SK-N-DZ (cell line): ENCODE data around the gene CFAP58.

Experiments used
- DNase-seq: peaks from one replicate; pipeline ENCODE4 v3.0.0-alpha.2; 2015; ENCODE audit warnings: low spot score

Gene CFAP58

GRCh38 chr10:104368381-104368780 lies 14.7 kb downstream of the CFAP58 start:
- DNase-seq, result peak; percentile 86

DNA sequence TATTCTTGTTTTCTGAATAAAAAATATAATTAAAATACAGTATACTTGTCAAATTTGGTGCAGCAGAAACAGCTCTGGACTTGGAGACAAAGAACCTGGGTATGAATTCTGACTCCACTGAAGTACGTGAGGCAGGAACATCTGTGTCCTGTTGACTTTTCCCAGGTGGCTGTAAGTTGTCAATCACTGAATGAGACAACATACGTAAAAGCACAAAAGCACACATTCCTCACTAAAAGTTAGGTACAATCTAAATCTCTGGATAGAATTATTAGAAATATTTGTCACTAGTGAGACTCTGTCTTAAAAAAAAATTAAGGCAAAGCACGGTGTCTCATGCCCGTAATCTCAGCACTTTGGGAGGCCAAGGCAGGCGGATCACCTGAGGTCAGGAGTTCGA lies 18.1 kb downstream of the CFAP58 start:
- DNase-seq, result no peak

DNA sequence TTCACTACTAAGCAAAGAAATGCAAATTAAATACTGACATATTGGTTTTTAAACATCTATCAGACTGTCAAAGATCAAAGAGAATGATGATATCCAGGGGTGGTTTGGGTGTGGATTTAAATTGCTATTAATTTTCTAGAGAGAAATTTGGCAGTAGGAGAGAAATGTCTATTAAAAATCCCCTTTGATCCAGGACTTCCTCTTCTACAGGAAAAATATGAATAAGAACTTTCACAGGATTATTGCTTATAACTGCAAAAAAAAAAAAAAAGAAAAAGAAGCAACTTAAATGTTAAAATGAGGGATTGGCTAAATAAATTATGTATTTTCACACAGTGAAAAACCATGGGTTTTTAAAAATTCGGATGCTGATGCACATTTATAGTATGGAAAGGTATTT lies 21.0 kb downstream of the CFAP58 start:
- DNase-seq, result no peak

GRCh38 chr10:104376784-104377300 lies 23.2 kb downstream of the CFAP58 start:
- no peak for DNase-seq

DNA sequence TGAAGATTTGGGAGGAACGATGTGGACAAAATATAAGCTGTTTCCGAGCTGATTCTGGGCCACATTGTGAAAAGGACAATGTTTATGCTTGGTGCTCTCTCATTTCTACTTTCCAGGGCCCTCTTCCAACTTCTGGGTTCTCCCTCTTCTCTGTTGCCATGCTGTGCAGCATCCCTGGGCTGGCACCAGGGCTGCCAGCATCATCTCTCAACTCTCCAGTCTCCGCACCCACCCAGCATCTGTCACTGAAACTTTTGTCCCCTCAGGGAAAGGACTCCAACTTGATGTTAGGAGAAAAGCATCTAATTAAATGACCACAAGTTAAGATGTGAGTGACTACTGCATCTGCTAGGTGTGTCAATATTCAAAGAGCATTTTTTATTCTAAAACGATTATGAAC lies 26.7 kb downstream of the CFAP58 start:
- no peak for DNase-seq

DNA sequence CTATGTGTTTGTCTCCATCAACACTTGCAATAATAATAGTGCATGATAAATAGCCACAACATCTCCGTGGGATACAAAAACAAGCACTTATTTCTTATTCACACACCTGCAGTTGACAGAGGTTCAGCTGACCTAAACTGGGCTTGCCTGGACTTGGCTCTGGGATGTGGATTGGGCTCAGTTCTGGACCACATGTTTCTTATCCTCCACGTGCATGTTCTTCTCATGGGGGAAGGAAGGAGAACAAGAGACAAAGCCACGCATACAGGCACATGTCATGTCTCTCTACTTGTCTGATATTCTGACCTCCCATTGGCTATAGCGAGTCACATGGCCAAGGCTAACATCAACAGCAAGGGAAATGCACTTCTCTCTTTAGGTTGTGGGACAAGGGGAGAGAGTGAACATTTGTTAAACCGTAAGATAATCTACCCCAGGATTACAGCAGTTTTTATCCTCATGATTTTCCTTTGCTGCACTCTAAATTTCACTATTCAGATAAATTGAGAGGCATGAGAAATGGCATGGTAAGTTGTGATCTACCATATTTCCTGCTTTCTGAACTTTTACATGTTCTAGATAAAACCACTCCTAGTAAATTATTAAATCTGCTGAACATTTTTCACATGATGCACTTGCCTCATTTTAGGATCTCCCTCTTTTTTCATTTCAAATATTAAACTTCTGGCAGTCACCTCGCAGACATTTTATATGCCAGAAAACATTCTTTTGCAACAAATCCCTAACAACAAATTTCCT lies 33.7 kb downstream of the CFAP58 start:
- no peak for DNase-seq

DNA sequence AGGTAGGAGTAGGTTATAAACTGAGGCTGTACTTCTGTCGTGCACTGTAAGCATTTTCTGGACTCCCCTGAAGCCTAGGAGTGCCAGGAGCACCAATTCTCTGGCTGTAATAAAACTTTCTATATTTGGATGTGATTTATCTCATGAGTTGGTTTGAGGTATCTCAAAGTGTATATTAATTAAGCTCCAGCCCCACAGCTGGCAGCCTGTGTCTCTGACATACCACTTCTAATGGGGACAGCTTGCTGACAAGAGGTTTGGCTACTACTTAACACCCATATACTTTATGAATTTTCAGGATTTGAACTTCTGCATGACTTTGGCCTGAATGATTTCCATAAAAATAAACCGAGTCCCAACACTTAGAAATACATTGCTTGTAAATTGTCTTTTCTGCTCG lies 35.2 kb downstream of the CFAP58 start:
- DNase-seq, result no peak

GRCh38 chr10:104391150-104391968 lies 37.7 kb downstream of the CFAP58 start:
- DNase-seq, result no peak

- no peak for DNase-seq
Measured at GRCh38 chr10:104391969-104392296, 38.3 kb downstream of the CFAP58 start.

DNA sequence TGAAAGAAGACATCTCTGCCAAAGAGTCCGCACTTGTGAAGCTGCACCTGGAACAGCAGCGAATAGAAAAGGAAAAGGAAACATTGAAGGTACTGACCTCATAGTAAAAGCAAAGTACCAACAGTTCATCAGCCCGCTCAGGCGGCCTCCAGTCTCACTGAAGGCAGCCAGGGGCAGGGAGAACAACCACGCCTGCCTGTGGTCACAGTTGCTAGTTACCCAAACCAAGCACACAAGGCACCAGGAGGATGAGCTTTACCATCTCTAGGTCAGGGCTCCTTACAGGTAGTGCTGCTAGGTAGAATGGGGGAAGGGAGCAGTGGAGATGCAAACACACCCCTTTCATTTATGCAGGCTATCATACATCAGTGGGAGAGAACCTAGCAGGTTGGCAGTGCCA lies 39.8 kb downstream of the CFAP58 start:
- DNase-seq, result no peak

DNA sequence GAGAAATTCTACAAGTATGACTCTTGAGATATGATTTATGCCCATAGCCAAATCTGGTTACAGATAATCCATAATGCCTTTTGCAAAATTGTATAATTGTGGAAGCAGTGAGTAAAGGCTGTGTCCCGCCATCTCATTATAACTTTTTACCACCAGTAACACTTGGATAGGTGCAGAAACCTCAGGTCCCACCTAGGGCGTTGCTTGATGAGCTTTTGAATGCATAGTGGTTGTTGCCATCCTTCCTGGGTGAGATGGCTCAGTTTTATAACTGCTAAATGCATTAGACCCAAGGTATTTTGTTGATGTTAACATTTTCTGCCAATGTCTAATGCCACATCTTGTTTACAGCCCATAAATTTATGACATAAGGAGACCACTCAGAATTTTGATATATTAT lies 42.9 kb downstream of the CFAP58 start:
- DNase-seq, result no peak

- no peak for DNase-seq
Measured at GRCh38 chr10:104403636-104404035, 50.0 kb downstream of the CFAP58 start.

DNA sequence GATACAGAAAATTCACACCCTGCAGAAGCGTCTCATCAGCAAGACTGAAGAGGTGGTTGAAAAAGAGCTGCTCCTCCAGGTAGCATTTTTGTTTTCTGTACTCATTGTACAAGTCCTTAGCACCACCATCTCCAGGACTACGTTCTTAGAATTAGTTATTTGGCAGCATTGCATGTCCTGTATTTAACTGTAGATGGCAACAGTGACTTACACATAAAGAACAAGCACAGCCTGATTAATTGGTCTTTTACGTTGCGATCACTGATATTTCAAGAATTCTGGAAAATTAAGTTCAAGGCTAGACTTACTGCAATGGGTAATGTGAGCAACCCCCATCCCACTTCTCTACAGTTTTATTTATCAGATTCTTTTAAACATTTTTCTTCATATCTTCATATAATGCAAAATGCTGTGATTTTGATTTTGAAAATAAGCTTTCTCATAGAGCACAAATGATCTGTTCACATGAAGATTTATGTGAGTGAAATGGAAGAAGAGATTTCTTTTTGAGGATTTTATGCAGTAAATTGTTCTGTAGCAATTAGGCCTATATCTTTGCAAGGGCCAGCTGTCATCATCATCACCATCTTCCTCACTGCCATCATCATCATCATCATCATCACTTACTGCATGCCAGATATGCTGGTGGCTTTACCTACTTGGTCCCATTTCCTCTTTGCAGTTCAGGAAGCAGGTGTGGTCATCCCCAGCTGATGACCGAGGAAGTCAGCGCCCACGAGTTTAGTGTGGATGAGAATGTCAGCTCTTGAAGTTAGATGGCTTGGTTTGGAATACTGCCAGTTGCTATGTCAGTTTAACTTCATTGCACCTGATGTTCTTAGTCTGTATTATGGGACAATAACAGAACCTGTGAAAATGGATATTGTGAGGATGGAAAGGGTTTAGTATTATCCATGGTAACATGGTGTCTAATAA lies 53.4 kb downstream of the CFAP58 start:
- peak; percentile 20 for DNase-seq

- no peak for DNase-seq
Measured at GRCh38 chr10:104413528-104413927, 59.9 kb downstream of the CFAP58 start.

- DNase-seq, result no peak
Measured at GRCh38 chr10:104415526-104416165, 62.0 kb downstream of the CFAP58 start.

GRCh38 chr10:104416851-104417250 lies 63.2 kb downstream of the CFAP58 start:
- DNase-seq, result no peak

- DNase-seq, result no peak
Measured at GRCh38 chr10:104417637-104418292, 64.1 kb downstream of the CFAP58 start.

- no peak for DNase-seq
Measured at GRCh38 chr10:104424719-104425118, 71.1 kb downstream of the CFAP58 start.

- DNase-seq, result no peak
Measured at GRCh38 chr10:104427989-104428388, 74.4 kb downstream of the CFAP58 start.

GRCh38 chr10:104429846-104430245 lies 76.2 kb downstream of the CFAP58 start:
- no peak for DNase-seq

- no peak for DNase-seq
Measured at GRCh38 chr10:104430360-104430759, 76.7 kb downstream of the CFAP58 start.
